IMR-90 (cell line): ENCODE measurements around the gene CDH22.

ENCODE experiments used
- BHLHE40 ChIP-seq: fragments of 150-350 bp; IDR thresholded peaks from 2 replicates; pipeline ENCODE4 v1.6.1; 2016; ENCODE audit warnings: mild to moderate bottlenecking, low read depth, low read length
- CEBPB ChIP-seq: IDR thresholded peaks from 2 replicates; pipeline ENCODE4 v1.6.1; 2012; ENCODE audit warnings: low read depth, low read length, improper control_type of control experiment
- FOS ChIP-seq: fragments of 150-350 bp; IDR thresholded peaks from 2 replicates; pipeline ENCODE4 v1.6.1; 2016; ENCODE audit warnings: low read depth, low read length
- MAZ ChIP-seq: IDR thresholded peaks from 2 replicates; pipeline ENCODE4 v1.6.1; 2012; ENCODE audit warnings: low read depth, mild to moderate bottlenecking, low read length, improper control_type of control experiment, moderate library complexity, borderline replicate concordance
- MXI1 ChIP-seq: IDR thresholded peaks from 2 replicates; pipeline ENCODE4 v1.6.1; 2012; ENCODE audit warnings: low read depth, mild to moderate bottlenecking, low read length, moderate library complexity, borderline replicate concordance
- POLR2A ChIP-seq: IDR thresholded peaks from 2 replicates; pipeline ENCODE4 v1.6.1; 2012; ENCODE audit warnings: mild to moderate bottlenecking, low read depth, low read length
- RAD21 ChIP-seq: IDR thresholded peaks from 2 replicates; pipeline ENCODE4 v1.6.1; 2012; ENCODE audit warnings: low read length, improper control_type of control experiment
- RCOR1 ChIP-seq: IDR thresholded peaks from 2 replicates; pipeline ENCODE4 v1.6.1; 2012; ENCODE audit warnings: mild to moderate bottlenecking, low read length, improper control_type of control experiment; ENCODE audit not compliant: insufficient replicate concordance
- RFX5 ChIP-seq: IDR thresholded peaks from 2 replicates; pipeline ENCODE4 v1.8.0; 2012; ENCODE audit warnings: low read depth, mild to moderate bottlenecking, low read length, moderate library complexity
- SMC3 ChIP-seq: fragments of 150-350 bp; IDR thresholded peaks from 2 replicates; pipeline ENCODE4 v1.6.1; 2016; ENCODE audit warnings: low read depth, mild to moderate bottlenecking, antibody characterized with exemption, low read length, moderate library complexity
- TF ChIP-seq, protein P1 (sequence below): conservative IDR thresholded peaks from 2 replicates; pipeline ENCODE4 v1.5.1; 2012; ENCODE audit warnings: mild to moderate bottlenecking, low read depth, low read length, improper control_type of control experiment

GRCh38 chr20:46179862-46180261 lies 128.4 kb downstream of the CDH22 start:
- TF ChIP-seq RCOR1 (no peak), POLR2A (no peak), RAD21 (no peak), CEBPB (no peak), RFX5 (no peak), MAZ (no peak), FOS (no peak), SMC3 (no peak), MXI1 (no peak), BHLHE40 (no peak)
- TF ChIP-seq, protein P1, sequence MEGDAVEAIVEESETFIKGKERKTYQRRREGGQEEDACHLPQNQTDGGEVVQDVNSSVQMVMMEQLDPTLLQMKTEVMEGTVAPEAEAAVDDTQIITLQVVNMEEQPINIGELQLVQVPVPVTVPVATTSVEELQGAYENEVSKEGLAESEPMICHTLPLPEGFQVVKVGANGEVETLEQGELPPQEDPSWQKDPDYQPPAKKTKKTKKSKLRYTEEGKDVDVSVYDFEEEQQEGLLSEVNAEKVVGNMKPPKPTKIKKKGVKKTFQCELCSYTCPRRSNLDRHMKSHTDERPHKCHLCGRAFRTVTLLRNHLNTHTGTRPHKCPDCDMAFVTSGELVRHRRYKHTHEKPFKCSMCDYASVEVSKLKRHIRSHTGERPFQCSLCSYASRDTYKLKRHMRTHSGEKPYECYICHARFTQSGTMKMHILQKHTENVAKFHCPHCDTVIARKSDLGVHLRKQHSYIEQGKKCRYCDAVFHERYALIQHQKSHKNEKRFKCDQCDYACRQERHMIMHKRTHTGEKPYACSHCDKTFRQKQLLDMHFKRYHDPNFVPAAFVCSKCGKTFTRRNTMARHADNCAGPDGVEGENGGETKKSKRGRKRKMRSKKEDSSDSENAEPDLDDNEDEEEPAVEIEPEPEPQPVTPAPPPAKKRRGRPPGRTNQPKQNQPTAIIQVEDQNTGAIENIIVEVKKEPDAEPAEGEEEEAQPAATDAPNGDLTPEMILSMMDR, result no peak
